WTC11 (cell line): ENCODE measurements around the gene ADGRB2. TPM values are rescaled to one million over a fixed set of nuclear protein-coding genes. Genes with fewer than 3 reads are reported as not detected.

Experiments
- ATAC-seq: fragments of 200-7000 bp; cut with Tn5 transposase; 2 replicates; pipeline ENCODE4 v1.10.0; 2021; ENCODE audit warnings: mild to moderate bottlenecking, moderate library complexity
- CTCF ChIA-PET: fragments of 300-600 bp; sonication (Branson Sonifier 250); formaldehyde crosslinking; loops from one replicate; lab custom pipeline; 2021; ENCODE audit warnings: antibody characterized with exemption; lab: Charles Lee
- POLR2A ChIA-PET: fragments of 350-600 bp; sonication (Branson Sonifier 250); formaldehyde crosslinking; loops from one replicate; lab custom pipeline; 2021; ENCODE audit warnings: antibody characterized with exemption; lab: Charles Lee
- DNase-seq: peaks from one replicate; pipeline ENCODE4 v3.0.0; 2021; ENCODE audit warnings: low spot score
- H3K27ac Mint-ChIP-seq: 2 replicates; pipeline ENCODE4 v1.8.0; 2021; ENCODE audit warnings: mixed read lengths
- H3K27me3 Mint-ChIP-seq: 2 replicates; pipeline ENCODE4 v1.8.0; 2021; ENCODE audit warnings: low read depth, mild to moderate bottlenecking, moderate library complexity, mixed read lengths
- H3K36me3 Mint-ChIP-seq: 2 replicates; pipeline ENCODE4 v1.8.0; 2021; ENCODE audit warnings: mixed read lengths
- H3K4me1 Mint-ChIP-seq: 2 replicates; pipeline ENCODE4 v1.8.0; 2022; ENCODE audit warnings: mixed read lengths
- H3K4me3 Mint-ChIP-seq: 2 replicates; pipeline ENCODE4 v1.8.0; 2021; ENCODE audit warnings: mild to moderate bottlenecking, moderate library complexity, mixed read lengths
- H3K9me3 Mint-ChIP-seq: 2 replicates; pipeline ENCODE4 v1.8.0; 2021; ENCODE audit warnings: mixed read lengths
- ARID4B ChIP-seq: sonication (generic); formaldehyde crosslinking; IDR thresholded peaks from 2 replicates; pipeline ENCODE4 v1.8.0; 2023; ENCODE audit warnings: missing genetic modification reagents, mild to moderate bottlenecking, borderline replicate concordance
- ATF3 ChIP-seq: sonication (generic); formaldehyde crosslinking; conservative IDR thresholded peaks from 2 replicates; pipeline ENCODE4 v1.8.1; 2022; ENCODE audit warnings: mild to moderate bottlenecking, missing genetic modification reagents
- ATF6 ChIP-seq: sonication (generic); formaldehyde crosslinking; IDR thresholded peaks from 2 replicates; pipeline ENCODE4 v1.8.1; 2023; ENCODE audit warnings: mild to moderate bottlenecking, missing genetic modification reagents
- E2F1 ChIP-seq: sonication (generic); formaldehyde crosslinking; IDR thresholded peaks from 2 replicates; pipeline ENCODE4 v1.8.0; 2022; ENCODE audit warnings: mild to moderate bottlenecking, missing genetic modification reagents
- GABPB1 ChIP-seq: sonication (generic); formaldehyde crosslinking; IDR thresholded peaks from 2 replicates; pipeline ENCODE4 v1.8.1; 2023; ENCODE audit warnings: mild to moderate bottlenecking, missing genetic modification reagents
- GTF2I ChIP-seq: fragments of 250-450 bp; sonication (Bioruptor Pico); conservative IDR thresholded peaks from 2 replicates; pipeline ENCODE4 v1.4.0; 2021; ENCODE audit warnings: mild to moderate bottlenecking
- JAZF1 ChIP-seq: fragments of 250-450 bp; sonication (Bioruptor Pico); IDR thresholded peaks from 2 replicates; pipeline ENCODE4 v1.9.0; 2021; ENCODE audit warnings: moderate library complexity, mild to moderate bottlenecking, inconsistent platforms
- JUN ChIP-seq: sonication (generic); formaldehyde crosslinking; IDR thresholded peaks from 2 replicates; pipeline ENCODE4 v1.8.0; 2023; ENCODE audit warnings: mild to moderate bottlenecking, missing genetic modification reagents
- KAT7 ChIP-seq: sonication (generic); formaldehyde crosslinking; IDR thresholded peaks from 2 replicates; pipeline ENCODE4 v1.8.1; 2023; ENCODE audit warnings: missing genetic modification reagents, mild to moderate bottlenecking, borderline replicate concordance
- NR1H2 ChIP-seq: sonication (generic); formaldehyde crosslinking; IDR thresholded peaks from 2 replicates; pipeline ENCODE4 v1.9.0; 2021; ENCODE audit warnings: mild to moderate bottlenecking, moderate library complexity, missing genetic modification reagents
- PRRX2 ChIP-seq: fragments of 250-450 bp; sonication (Bioruptor Pico); IDR thresholded peaks from 2 replicates; pipeline ENCODE4 v1.8.0; 2021; ENCODE audit warnings: mild to moderate bottlenecking
- TEAD1 ChIP-seq: sonication (generic); formaldehyde crosslinking; IDR thresholded peaks from 2 replicates; pipeline ENCODE4 v1.8.0; 2022; ENCODE audit warnings: mild to moderate bottlenecking, missing genetic modification reagents
- ZNF121 ChIP-seq: sonication (generic); formaldehyde crosslinking; IDR thresholded peaks from 2 replicates; pipeline ENCODE4 v1.8.0; 2023; ENCODE audit warnings: missing genetic modification reagents
- ZSCAN18 ChIP-seq: fragments of 250-450 bp; sonication (Bioruptor Pico); IDR thresholded peaks from 2 replicates; pipeline ENCODE4 v2.1.2; 2022; ENCODE audit warnings: mild to moderate bottlenecking, moderate library complexity
- total RNA-seq: library from RNA; stranded (reverse); gene quantifications from 3 replicates; pipeline ENCODE4 v1.2.3, GENCODE V29; 2021
- TF ChIP-seq, protein P1 (sequence below): fragments of 250-450 bp; sonication (Bioruptor Pico); IDR thresholded peaks from 2 replicates; pipeline ENCODE4 v1.9.0; 2021; ENCODE audit warnings: mild to moderate bottlenecking
- TF ChIP-seq, protein P2 (sequence below): sonication (generic); formaldehyde crosslinking; IDR thresholded peaks from 2 replicates; pipeline ENCODE4 v1.8.0; 2022; ENCODE audit warnings: missing genetic modification reagents

Gene ADGRB2
- total RNA-seq, 1 experiment from 2014 or later = 39.3 TPM

- peak; percentile 59; the same call in 1 of the 2 replicates for TF ChIP-seq ARID4B (CRISPR knock-in tag)
- TF ChIP-seq KAT7 = 0 out of 2 replicates have a peak, but pooled peaks have one; percentile 54
- no peak for TF ChIP-seq GTF2I
- peak; percentile 83; the same call in 1 of the 2 replicates for TF ChIP-seq JUN (CRISPR knock-in tag)
- peak; percentile 58; the same call in 1 of the 2 replicates for TF ChIP-seq TEAD1
- TF ChIP-seq JAZF1 (CRISPR knock-in tag) = no peak
- TF ChIP-seq ZNF121 = no peak
- TF ChIP-seq ATF3 (CRISPR knock-in tag) = no peak
- TF ChIP-seq, protein P1, sequence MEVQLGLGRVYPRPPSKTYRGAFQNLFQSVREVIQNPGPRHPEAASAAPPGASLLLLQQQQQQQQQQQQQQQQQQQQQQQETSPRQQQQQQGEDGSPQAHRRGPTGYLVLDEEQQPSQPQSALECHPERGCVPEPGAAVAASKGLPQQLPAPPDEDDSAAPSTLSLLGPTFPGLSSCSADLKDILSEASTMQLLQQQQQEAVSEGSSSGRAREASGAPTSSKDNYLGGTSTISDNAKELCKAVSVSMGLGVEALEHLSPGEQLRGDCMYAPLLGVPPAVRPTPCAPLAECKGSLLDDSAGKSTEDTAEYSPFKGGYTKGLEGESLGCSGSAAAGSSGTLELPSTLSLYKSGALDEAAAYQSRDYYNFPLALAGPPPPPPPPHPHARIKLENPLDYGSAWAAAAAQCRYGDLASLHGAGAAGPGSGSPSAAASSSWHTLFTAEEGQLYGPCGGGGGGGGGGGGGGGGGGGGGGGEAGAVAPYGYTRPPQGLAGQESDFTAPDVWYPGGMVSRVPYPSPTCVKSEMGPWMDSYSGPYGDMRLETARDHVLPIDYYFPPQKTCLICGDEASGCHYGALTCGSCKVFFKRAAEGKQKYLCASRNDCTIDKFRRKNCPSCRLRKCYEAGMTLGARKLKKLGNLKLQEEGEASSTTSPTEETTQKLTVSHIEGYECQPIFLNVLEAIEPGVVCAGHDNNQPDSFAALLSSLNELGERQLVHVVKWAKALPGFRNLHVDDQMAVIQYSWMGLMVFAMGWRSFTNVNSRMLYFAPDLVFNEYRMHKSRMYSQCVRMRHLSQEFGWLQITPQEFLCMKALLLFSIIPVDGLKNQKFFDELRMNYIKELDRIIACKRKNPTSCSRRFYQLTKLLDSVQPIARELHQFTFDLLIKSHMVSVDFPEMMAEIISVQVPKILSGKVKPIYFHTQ = no peak
- TF ChIP-seq E2F1 (CRISPR knock-in tag) = 0 out of 2 replicates have a peak, but pooled peaks have one; percentile 43
- no peak for TF ChIP-seq NR1H2
- TF ChIP-seq, protein P2, sequence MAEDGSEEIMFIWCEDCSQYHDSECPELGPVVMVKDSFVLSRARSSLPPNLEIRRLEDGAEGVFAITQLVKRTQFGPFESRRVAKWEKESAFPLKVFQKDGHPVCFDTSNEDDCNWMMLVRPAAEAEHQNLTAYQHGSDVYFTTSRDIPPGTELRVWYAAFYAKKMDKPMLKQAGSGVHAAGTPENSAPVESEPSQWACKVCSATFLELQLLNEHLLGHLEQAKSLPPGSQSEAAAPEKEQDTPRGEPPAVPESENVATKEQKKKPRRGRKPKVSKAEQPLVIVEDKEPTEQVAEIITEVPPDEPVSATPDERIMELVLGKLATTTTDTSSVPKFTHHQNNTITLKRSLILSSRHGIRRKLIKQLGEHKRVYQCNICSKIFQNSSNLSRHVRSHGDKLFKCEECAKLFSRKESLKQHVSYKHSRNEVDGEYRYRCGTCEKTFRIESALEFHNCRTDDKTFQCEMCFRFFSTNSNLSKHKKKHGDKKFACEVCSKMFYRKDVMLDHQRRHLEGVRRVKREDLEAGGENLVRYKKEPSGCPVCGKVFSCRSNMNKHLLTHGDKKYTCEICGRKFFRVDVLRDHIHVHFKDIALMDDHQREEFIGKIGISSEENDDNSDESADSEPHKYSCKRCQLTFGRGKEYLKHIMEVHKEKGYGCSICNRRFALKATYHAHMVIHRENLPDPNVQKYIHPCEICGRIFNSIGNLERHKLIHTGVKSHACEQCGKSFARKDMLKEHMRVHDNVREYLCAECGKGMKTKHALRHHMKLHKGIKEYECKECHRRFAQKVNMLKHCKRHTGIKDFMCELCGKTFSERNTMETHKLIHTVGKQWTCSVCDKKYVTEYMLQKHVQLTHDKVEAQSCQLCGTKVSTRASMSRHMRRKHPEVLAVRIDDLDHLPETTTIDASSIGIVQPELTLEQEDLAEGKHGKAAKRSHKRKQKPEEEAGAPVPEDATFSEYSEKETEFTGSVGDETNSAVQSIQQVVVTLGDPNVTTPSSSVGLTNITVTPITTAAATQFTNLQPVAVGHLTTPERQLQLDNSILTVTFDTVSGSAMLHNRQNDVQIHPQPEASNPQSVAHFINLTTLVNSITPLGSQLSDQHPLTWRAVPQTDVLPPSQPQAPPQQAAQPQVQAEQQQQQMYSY = no peak
These were observed 40.2 kb downstream of the ADGRB2 start (continued) for GRCh38 chr1:31723828-31724359.

GRCh38 chr1:31718327-31718897, 45.7 kb downstream of the ADGRB2 start:
- H3K27ac Mint-ChIP-seq = no peak overlapping the region
- H3K4me1 Mint-ChIP-seq = peaks cover 11% of the 10 kb centered on the region
- ATAC-seq (no peak), DNase-seq (no peak)
- H3K9me3 Mint-ChIP-seq = no peaks in the 10 kb centered on the region
- POLR2A ChIA-PET = no interaction called here
- CTCF ChIA-PET = interaction anchor here (7.2 to 8.9 kb wide), 2 partner anchors 29 to 71 kb away, joined by 179 to 180 read pairs; no protein-coding TSS in a partner anchor
- H3K4me3 Mint-ChIP-seq = no peak overlapping the region
- no peaks in the 10 kb centered on the region for H3K36me3 Mint-ChIP-seq
- H3K27me3 Mint-ChIP-seq = peaks cover 4% of the 10 kb centered on the region
- TF ChIP-seq, protein P1 = no peak
- TF ChIP-seq ZSCAN18 (CRISPR knock-in tag) (no peak), GABPB1 (CRISPR knock-in tag) (no peak), PRRX2 (CRISPR knock-in tag) (no peak), ATF6 (no peak)
